HG02840 (cell line): ENCODE data around the gene NAV1.
"Not testable (repeated sequence)": the region's sequence is repeated elsewhere in the genome, so short reads cannot be mapped to it uniquely, and the experiment has no call there.

Experiments used
- ATAC-seq: cut with Tn5 transposase; IDR thresholded peaks from one replicate; pipeline ENCODE4 v1.9.1; 2021; ENCODE audit warnings: mild to moderate bottlenecking, moderate library complexity, moderate number of reproducible peaks; ENCODE audit not compliant: unreplicated experiment, low FRiP score

The NAV1 gene

GRCh38 chr1:201563406-201563780 is 24.5 kb downstream of the NAV1 start:
- no peak for ATAC-seq

- ATAC-seq = no peak
Observed at GRCh38 chr1:201563941-201564340, 25.0 kb downstream of the NAV1 start.

- no peak for ATAC-seq
Observed at GRCh38 chr1:201565024-201565730, 26.2 kb downstream of the NAV1 start.

- no peak for ATAC-seq
Observed at GRCh38 chr1:201565771-201566528, 27.0 kb downstream of the NAV1 start.

- no peak for ATAC-seq
Observed at GRCh38 chr1:201566529-201566823, 27.5 kb downstream of the NAV1 start.

GRCh38 chr1:201566933-201567801 is 28.2 kb downstream of the NAV1 start:
- no peak for ATAC-seq

GRCh38 chr1:201568265-201568664 is 29.3 kb downstream of the NAV1 start:
- ATAC-seq = no peak

- no peak for ATAC-seq
Observed at GRCh38 chr1:201568859-201569294, 29.9 kb downstream of the NAV1 start.

- no peak for ATAC-seq
Observed at GRCh38 chr1:201570181-201570885, 31.4 kb downstream of the NAV1 start.

- no peak for ATAC-seq
Observed at GRCh38 chr1:201570886-201571624, 32.1 kb downstream of the NAV1 start.

GRCh38 chr1:201573030-201573429 is 34.1 kb downstream of the NAV1 start:
- ATAC-seq = no peak

- no peak for ATAC-seq
Observed at GRCh38 chr1:201573923-201574322, 35.0 kb downstream of the NAV1 start.

GRCh38 chr1:201575912-201576311 is 37.0 kb downstream of the NAV1 start:
- ATAC-seq = no peak

- no peak for ATAC-seq
Observed at GRCh38 chr1:201576914-201577313, 38.0 kb downstream of the NAV1 start.

GRCh38 chr1:201578008-201578888 is 39.3 kb downstream of the NAV1 start:
- ATAC-seq = no peak

- ATAC-seq = not testable (repeated sequence)
Observed at GRCh38 chr1:201581371-201581770, 42.4 kb downstream of the NAV1 start.

GRCh38 chr1:201582705-201583442 is 43.9 kb downstream of the NAV1 start:
- ATAC-seq = no peak

- ATAC-seq = no peak
Observed at GRCh38 chr1:201583663-201584062, 44.7 kb downstream of the NAV1 start.
